SK-N-SH treated with all-trans-retinoic acid at 6 μM for 48 hours (cell line): ENCODE data around the gene TSPAN10.

ENCODE experiments used
- ATAC-seq: fragments of 200-7000 bp; cut with Tn5 transposase; 3 replicates; pipeline ENCODE4 v1.9.1; 2020; ENCODE audit warnings: mild to moderate bottlenecking, moderate library complexity
- ARNTL ChIP-seq: fragments of 450-650 bp; formaldehyde crosslinking; IDR thresholded peaks from 2 replicates; pipeline ENCODE4 v1.5.0; 2020; ENCODE audit warnings: low read depth, mild to moderate bottlenecking, moderate library complexity, borderline replicate concordance
- CSDC2 ChIP-seq: fragments of 250-450 bp; sonication (Bioruptor Pico); IDR thresholded peaks from 2 replicates; pipeline ENCODE4 v1.5.0; 2020; ENCODE audit warnings: mild to moderate bottlenecking, moderate library complexity
- ESRRG ChIP-seq: fragments of 250-450 bp; sonication (Bioruptor Pico); IDR thresholded peaks from 2 replicates; pipeline ENCODE4 v1.6.1; 2021; ENCODE audit warnings: mild to moderate bottlenecking
- GLIS3 ChIP-seq: fragments of 250-450 bp; sonication (Bioruptor Pico); IDR thresholded peaks from 2 replicates; pipeline ENCODE4 v1.5.0; 2020; ENCODE audit warnings: mild to moderate bottlenecking, moderate library complexity
- ISL1 ChIP-seq: fragments of 250-450 bp; sonication (Bioruptor Pico); IDR thresholded peaks from 2 replicates; pipeline ENCODE4 v2.1.2; 2022; ENCODE audit warnings: mild to moderate bottlenecking, moderate library complexity
- OSR1 ChIP-seq: fragments of 250-450 bp; sonication (Bioruptor Pico); IDR thresholded peaks from 2 replicates; pipeline ENCODE4 v1.8.0; 2022; ENCODE audit warnings: moderate library complexity, mild to moderate bottlenecking, inconsistent platforms
- PPARA ChIP-seq: fragments of 250-450 bp; sonication (Bioruptor Pico); IDR thresholded peaks from 2 replicates; pipeline ENCODE4 v1.5.0; 2020; ENCODE audit warnings: mild to moderate bottlenecking, borderline replicate concordance
- RARB ChIP-seq: fragments of 250-450 bp; sonication (Bioruptor Pico); IDR thresholded peaks from 2 replicates; pipeline ENCODE4 v1.8.0; 2021; ENCODE audit warnings: mild to moderate bottlenecking, moderate library complexity
- TCF4 ChIP-seq: fragments of 250-450 bp; sonication (Bioruptor Pico); IDR thresholded peaks from 2 replicates; pipeline ENCODE4 v1.8.0; 2021; ENCODE audit warnings: mild to moderate bottlenecking, moderate library complexity, borderline replicate concordance
- TOX ChIP-seq: fragments of 250-450 bp; sonication (Bioruptor Pico); IDR thresholded peaks from 2 replicates; pipeline ENCODE4 v1.8.0; 2021; ENCODE audit warnings: mild to moderate bottlenecking, moderate library complexity, borderline replicate concordance
- ZC3H10 ChIP-seq: fragments of 250-450 bp; sonication (Bioruptor Pico); IDR thresholded peaks from 2 replicates; pipeline ENCODE4 v1.5.1; 2021; ENCODE audit warnings: mild to moderate bottlenecking, moderate library complexity
- ZFP3 ChIP-seq: fragments of 250-450 bp; sonication (Bioruptor Pico); IDR thresholded peaks from 2 replicates; pipeline ENCODE4 v1.5.0; 2020; ENCODE audit warnings: mild to moderate bottlenecking, moderate library complexity
- ZNF565 ChIP-seq: fragments of 450-650 bp; formaldehyde crosslinking; conservative IDR thresholded peaks from 2 replicates; pipeline ENCODE4 v1.5.0; 2020; ENCODE audit warnings: low read depth, mild to moderate bottlenecking, moderate library complexity
- ZNF70 ChIP-seq: fragments of 450-650 bp; formaldehyde crosslinking; IDR thresholded peaks from 2 replicates; pipeline ENCODE4 v1.5.0; 2020; ENCODE audit warnings: mild to moderate bottlenecking, moderate library complexity
- ZNF8 ChIP-seq: fragments of 450-650 bp; formaldehyde crosslinking; IDR thresholded peaks from 2 replicates; pipeline ENCODE4 v1.5.0; 2020; ENCODE audit warnings: mild to moderate bottlenecking, moderate library complexity
- TF ChIP-seq, protein P1 (sequence below): fragments of 250-450 bp; sonication (Bioruptor Pico); IDR thresholded peaks from 2 replicates; pipeline ENCODE4 v1.5.0; 2020; ENCODE audit warnings: mild to moderate bottlenecking, moderate library complexity
- TF ChIP-seq, protein P2 (sequence below): fragments of 250-450 bp; sonication (Bioruptor Pico); IDR thresholded peaks from 2 replicates; pipeline ENCODE4 v1.5.1; 2020; ENCODE audit warnings: low read depth, mild to moderate bottlenecking, moderate library complexity
- TF ChIP-seq, protein P3 (sequence below): fragments of 250-450 bp; sonication (Bioruptor Pico); IDR thresholded peaks from 2 replicates; pipeline ENCODE4 v1.8.0; 2021; ENCODE audit warnings: low read depth, mild to moderate bottlenecking, moderate library complexity, borderline replicate concordance
- TF ChIP-seq, protein P4 (sequence below): fragments of 250-450 bp; sonication (Bioruptor Pico); IDR thresholded peaks from 2 replicates; pipeline ENCODE4 v1.5.1; 2021; ENCODE audit warnings: mild to moderate bottlenecking, moderate library complexity

The TSPAN10 gene

DNA sequence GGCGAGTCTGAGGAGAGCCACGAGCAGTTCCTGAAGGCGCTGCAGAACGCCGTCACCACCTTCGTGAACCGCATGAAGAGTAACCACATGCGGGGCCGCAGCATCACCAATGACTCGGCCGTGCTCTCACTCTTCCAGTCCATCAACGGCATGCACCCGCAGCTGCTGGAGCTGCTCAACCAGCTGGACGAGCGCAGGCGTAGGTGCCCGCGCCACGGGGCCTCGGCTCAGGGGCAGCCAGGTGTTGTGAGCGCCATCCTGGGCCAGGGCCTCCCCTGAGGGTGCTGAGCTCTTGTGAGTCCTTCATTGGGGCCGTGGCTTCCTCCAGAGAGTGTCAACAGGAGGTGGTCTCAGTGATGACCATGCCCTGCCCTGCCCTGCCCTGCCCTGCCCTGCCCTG is 58.8 kb downstream of the TSPAN10 start:
- no peak for ATAC-seq
- TF ChIP-seq GLIS3, result no peak
- TF ChIP-seq ZNF8, result no peak
- TF ChIP-seq, protein P1, sequence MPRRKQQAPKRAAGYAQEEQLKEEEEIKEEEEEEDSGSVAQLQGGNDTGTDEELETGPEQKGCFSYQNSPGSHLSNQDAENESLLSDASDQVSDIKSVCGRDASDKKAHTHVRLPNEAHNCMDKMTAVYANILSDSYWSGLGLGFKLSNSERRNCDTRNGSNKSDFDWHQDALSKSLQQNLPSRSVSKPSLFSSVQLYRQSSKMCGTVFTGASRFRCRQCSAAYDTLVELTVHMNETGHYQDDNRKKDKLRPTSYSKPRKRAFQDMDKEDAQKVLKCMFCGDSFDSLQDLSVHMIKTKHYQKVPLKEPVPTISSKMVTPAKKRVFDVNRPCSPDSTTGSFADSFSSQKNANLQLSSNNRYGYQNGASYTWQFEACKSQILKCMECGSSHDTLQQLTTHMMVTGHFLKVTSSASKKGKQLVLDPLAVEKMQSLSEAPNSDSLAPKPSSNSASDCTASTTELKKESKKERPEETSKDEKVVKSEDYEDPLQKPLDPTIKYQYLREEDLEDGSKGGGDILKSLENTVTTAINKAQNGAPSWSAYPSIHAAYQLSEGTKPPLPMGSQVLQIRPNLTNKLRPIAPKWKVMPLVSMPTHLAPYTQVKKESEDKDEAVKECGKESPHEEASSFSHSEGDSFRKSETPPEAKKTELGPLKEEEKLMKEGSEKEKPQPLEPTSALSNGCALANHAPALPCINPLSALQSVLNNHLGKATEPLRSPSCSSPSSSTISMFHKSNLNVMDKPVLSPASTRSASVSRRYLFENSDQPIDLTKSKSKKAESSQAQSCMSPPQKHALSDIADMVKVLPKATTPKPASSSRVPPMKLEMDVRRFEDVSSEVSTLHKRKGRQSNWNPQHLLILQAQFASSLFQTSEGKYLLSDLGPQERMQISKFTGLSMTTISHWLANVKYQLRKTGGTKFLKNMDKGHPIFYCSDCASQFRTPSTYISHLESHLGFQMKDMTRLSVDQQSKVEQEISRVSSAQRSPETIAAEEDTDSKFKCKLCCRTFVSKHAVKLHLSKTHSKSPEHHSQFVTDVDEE (CRISPR knock-in tag), result no peak
- TF ChIP-seq PPARA, result no peak
- TF ChIP-seq TOX (CRISPR knock-in tag), result no peak
- TF ChIP-seq ZNF70 (CRISPR knock-in tag), result no peak
- TF ChIP-seq RARB (CRISPR knock-in tag), result no peak
- TF ChIP-seq TCF4 (CRISPR knock-in tag), result no peak
- TF ChIP-seq, protein P2, sequence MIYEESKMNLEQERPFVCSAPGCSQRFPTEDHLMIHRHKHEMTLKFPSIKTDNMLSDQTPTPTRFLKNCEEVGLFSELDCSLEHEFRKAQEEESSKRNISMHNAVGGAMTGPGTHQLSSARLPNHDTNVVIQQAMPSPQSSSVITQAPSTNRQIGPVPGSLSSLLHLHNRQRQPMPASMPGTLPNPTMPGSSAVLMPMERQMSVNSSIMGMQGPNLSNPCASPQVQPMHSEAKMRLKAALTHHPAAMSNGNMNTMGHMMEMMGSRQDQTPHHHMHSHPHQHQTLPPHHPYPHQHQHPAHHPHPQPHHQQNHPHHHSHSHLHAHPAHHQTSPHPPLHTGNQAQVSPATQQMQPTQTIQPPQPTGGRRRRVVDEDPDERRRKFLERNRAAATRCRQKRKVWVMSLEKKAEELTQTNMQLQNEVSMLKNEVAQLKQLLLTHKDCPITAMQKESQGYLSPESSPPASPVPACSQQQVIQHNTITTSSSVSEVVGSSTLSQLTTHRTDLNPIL (CRISPR knock-in tag), result no peak
- TF ChIP-seq ZC3H10, result no peak
- TF ChIP-seq ZFP3, result no peak
- TF ChIP-seq, all 23 proteins: peak for 0

DNA sequence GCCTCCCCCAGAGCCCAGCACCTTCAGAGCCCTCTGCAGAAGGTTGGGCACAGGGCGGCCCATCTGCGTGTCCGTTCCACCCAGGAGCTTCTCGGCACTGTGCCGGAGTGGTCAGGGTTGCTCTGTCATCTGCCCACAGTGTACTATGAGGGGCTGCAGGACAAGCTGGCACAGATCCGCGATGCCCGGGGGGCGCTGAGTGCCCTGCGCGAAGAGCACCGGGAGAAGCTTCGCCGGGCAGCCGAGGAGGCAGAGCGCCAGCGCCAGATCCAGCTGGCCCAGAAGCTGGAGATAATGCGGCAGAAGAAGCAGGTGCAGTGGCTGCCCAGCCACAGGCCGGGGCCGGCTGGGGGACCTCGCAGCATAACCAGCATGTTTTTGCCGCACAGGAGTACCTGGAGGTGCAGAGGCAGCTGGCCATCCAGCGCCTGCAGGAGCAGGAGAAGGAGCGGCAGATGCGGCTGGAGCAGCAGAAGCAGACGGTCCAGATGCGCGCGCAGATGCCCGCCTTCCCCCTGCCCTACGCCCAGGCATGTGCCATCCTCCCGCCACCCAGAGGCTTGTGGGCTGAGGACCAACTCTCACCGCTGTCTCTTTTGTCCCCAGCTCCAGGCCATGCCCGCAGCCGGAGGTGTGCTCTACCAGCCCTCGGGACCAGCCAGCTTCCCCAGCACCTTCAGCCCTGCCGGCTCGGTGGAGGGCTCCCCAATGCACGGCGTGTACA is 59.4 kb downstream of the TSPAN10 start:
- no peak; the same call in 2 of the 3 replicates for ATAC-seq

More for the DNA sequence above, 59.4 kb downstream of the TSPAN10 start:
- TF ChIP-seq, protein P1 (CRISPR knock-in tag), result no peak
- TF ChIP-seq ARNTL (CRISPR knock-in tag) (no peak), GLIS3 (no peak), OSR1 (CRISPR knock-in tag) (no peak), ZNF8 (no peak), ESRRG (CRISPR knock-in tag) (no peak), RARB (CRISPR knock-in tag) (no peak), ISL1 (CRISPR knock-in tag) (no peak), CSDC2 (CRISPR knock-in tag) (no peak), ZNF565 (CRISPR knock-in tag) (no peak)
- TF ChIP-seq, protein P3, sequence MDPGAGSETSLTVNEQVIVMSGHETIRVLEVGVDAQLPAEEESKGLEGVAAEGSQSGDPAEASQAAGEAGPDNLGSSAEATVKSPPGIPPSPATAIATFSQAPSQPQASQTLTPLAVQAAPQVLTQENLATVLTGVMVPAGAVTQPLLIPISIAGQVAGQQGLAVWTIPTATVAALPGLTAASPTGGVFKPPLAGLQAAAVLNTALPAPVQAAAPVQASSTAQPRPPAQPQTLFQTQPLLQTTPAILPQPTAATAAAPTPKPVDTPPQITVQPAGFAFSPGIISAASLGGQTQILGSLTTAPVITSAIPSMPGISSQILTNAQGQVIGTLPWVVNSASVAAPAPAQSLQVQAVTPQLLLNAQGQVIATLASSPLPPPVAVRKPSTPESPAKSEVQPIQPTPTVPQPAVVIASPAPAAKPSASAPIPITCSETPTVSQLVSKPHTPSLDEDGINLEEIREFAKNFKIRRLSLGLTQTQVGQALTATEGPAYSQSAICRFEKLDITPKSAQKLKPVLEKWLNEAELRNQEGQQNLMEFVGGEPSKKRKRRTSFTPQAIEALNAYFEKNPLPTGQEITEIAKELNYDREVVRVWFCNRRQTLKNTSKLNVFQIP (CRISPR knock-in tag), result no peak
- TF ChIP-seq, protein P4, sequence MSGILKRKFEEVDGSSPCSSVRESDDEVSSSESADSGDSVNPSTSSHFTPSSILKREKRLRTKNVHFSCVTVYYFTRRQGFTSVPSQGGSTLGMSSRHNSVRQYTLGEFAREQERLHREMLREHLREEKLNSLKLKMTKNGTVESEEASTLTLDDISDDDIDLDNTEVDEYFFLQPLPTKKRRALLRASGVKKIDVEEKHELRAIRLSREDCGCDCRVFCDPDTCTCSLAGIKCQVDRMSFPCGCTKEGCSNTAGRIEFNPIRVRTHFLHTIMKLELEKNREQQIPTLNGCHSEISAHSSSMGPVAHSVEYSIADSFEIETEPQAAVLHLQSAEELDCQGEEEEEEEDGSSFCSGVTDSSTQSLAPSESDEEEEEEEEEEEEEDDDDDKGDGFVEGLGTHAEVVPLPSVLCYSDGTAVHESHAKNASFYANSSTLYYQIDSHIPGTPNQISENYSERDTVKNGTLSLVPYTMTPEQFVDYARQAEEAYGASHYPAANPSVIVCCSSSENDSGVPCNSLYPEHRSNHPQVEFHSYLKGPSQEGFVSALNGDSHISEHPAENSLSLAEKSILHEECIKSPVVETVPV (CRISPR knock-in tag), result no peak
